Stimulated activated CD4-positive, alpha-beta T cell treated with anti-CD3 and anti-CD28 coated beads, Interleukin-2, amount 100 ng/mL, for 24 hours (primary cell): ENCODE results near the gene ZBTB5.
"Not testable (repeated sequence)": the region's sequence is repeated elsewhere in the genome, so short reads cannot be mapped to it uniquely, and the experiment has no call there.

ENCODE experiments used
- DNase-seq, 2 donors: peaks; one replicate each; pipeline ENCODE4 v3.0.0-alpha.2; 2020

ZBTB5 gene

GRCh38 chr9:37399336-37399735 lies 65.9 kb downstream of the ZBTB5 start:
- DNase-seq, result no peak

GRCh38 chr9:37398464-37399025 lies 66.7 kb downstream of the ZBTB5 start:
- no peak for DNase-seq

GRCh38 chr9:37397948-37398347 lies 67.3 kb downstream of the ZBTB5 start:
- not testable (repeated sequence) for DNase-seq

GRCh38 chr9:37395663-37396062 lies 69.6 kb downstream of the ZBTB5 start:
- DNase-seq, result no peak

- DNase-seq, result no peak
Observed at GRCh38 chr9:37395229-37395628, 70.0 kb downstream of the ZBTB5 start.

- no peak for DNase-seq
Observed at GRCh38 chr9:37392272-37392671, 73.0 kb downstream of the ZBTB5 start.

- peak in 1 of 2 donors; percentile 41 for DNase-seq
Observed at GRCh38 chr9:37390759-37391158, 74.5 kb downstream of the ZBTB5 start.
